Psoas muscle (tissue), 8 donors: ENCODE data around the gene STK17A. TPM values are rescaled to one million over a fixed set of nuclear protein-coding genes. Genes with fewer than 3 reads are reported as not detected.

Experiments used
- ATAC-seq, 4 donors: fragments of 200-7000 bp; cut with Tn5 transposase; one replicate each; pipeline ENCODE4 v1.9.1; 2020; ENCODE audit warnings: moderate library complexity in 3 of 4, mild to moderate bottlenecking in 2 of 4
- DNase-seq, 2 donors: peaks; one replicate each; pipeline ENCODE4 v3.0.0-alpha.2; 2020
- H3K27ac ChIP-seq: fragments of 200-600 bp; one replicate; pipeline ENCODE4 v1.8.0; 2022
- H3K27me3 ChIP-seq, 3 donors: fragments of 200-600 bp in 1 of 3; one replicate each; pipeline versions ENCODE4 v1.6.1 to v1.8.0; 2013 to 2022; ENCODE audit warnings: low read length in 2 of 3, mild to moderate bottlenecking in 2 of 3, moderate library complexity in 1 of 3; ENCODE audit not compliant: insufficient read depth in 3 of 3
- H3K36me3 ChIP-seq, 2 donors: fragments of 200-600 bp in 1 of 2; one replicate each; pipeline versions ENCODE4 v1.6.1 to v1.8.0; 2013 to 2022; ENCODE audit warnings: low read depth in 1 of 2, mild to moderate bottlenecking in 1 of 2, moderate library complexity in 1 of 2; ENCODE audit not compliant: insufficient read depth in 1 of 2
- H3K4me1 ChIP-seq: fragments of 200-600 bp; one replicate; pipeline ENCODE4 v1.8.0; 2022
- H3K4me3 ChIP-seq: fragments of 200-600 bp; one replicate; pipeline ENCODE4 v1.8.0; 2022; ENCODE audit warnings: mild to moderate bottlenecking
- H3K9me3 ChIP-seq: fragments of 200-600 bp; one replicate; pipeline ENCODE4 v1.8.0; 2022
- whole genome bisulfite sequencing, 3 donors: extraction: QIAGEN DNeasy Blood & Tissue Kit; methylation state at CpG; one replicate each; pipeline versions ENCODE4 v1.1.6 to v1.1.7; 2013; 5-methylcytosine and 5-hydroxymethylcytosine counted together
- intact Hi-C, 2 donors: fragments of 100-400 bp; cut with DNase I; formaldehyde crosslinking; loops; one replicate each; pipeline versions ENCODE4 v1.11.0 to v1.14.2; 2022
- polyA plus RNA-seq, 3 donors: library from polyadenylated mRNA; stranded (reverse); fragments of 200-250 nt; gene quantifications; one replicate each; pipeline ENCODE4 v1.2.3, GENCODE V29; 2013
- total RNA-seq, 4 donors: library from RNA; stranded (reverse); fragmentation: NEBNext Ultra II Directional in 2 of 4; extraction: Animal tissue kit (Norgen Biotek cat#: 25700) in 2 of 4; gene quantifications; one replicate each; pipeline versions ENCODE4 v1.2.1 to v1.2.4, GENCODE V29; 2021 to 2023
- TF ChIP-seq, protein P1 (sequence below): fragments of 200-600 bp; IDR thresholded peaks from one replicate; pipeline ENCODE4 v1.8.0; 2022; ENCODE audit warnings: antibody characterized with exemption
- donor health status: healthy with polysubstance abuse.
- donor health status: DM: no; HTN: no; CAD: no; lungs with moderate emphysema.
- donor health status: Bipolar disorder and iron deficiency.
- donor health status: healthy.
- donor health status: DM: yes; HTN: yes; CAD: no.
- donor health status: DM: no; HTN: no; CAD: no.
- donor health status: DM: no; HTN: no; CAD: no.
- donor health status: DM: yes; HTN: yes; CAD: no.

The STK17A gene
- total and polyA plus RNA-seq, 7 donors: 16.5 to 47.5 (median 21.4) TPM

DNA sequence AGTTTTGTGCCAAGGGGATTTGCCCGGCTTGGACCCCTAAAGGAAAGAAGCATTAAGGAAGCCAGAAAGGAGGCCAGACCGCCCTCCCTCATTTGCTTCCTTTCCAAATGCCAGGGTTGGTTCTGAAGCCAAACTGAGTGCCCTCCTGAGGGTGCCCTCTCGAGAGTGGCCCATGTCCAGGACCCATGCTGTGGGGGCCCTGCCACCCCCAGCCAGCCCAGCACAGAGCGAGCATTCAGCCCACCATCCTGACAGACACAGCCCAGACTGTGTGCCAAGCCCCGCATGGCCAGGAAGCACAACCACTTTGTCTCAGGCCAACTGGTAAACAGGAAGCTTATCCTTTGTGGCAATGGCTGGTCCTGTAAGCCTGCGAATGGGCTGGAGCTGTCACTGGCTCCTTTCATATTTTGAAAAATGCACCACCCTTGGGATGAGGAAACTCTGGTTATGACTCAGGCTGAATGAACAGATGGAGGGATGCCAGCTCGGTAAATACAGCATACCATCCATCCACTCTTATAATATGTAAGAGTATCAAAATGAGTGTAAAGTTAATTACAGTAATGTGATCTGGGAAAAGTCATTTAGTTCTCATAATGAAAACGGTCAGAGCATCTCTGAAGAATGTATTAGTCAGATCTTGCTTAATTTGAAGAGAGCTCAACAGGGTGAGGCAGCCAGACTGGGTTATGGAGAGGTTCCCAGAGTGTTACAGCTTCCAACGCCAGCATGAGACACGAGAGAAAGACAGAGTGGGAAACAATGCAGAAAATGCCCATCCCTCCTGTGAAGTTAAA lies 65.0 kb downstream of the STK17A start:
- WGBS, 3 donors: 27 to 30% (median 28%) methylated on average over 10 of the region's 10 CpGs
- peaks cover 57% of the 10 kb centered on the region for H3K4me1 ChIP-seq
- H3K4me3 ChIP-seq: no peak overlapping the region
- intact Hi-C loops: loop anchor here (5.0 kb wide), 2 partner anchors 49 to 66 kb away; partner anchors contain the start of gene STK17A (in 1 of the 2)
- H3K9me3 ChIP-seq: no peaks in the 10 kb centered on the region
- ATAC-seq: peak; percentile 85 to 91 (median 90)
- TF ChIP-seq, protein P1, sequence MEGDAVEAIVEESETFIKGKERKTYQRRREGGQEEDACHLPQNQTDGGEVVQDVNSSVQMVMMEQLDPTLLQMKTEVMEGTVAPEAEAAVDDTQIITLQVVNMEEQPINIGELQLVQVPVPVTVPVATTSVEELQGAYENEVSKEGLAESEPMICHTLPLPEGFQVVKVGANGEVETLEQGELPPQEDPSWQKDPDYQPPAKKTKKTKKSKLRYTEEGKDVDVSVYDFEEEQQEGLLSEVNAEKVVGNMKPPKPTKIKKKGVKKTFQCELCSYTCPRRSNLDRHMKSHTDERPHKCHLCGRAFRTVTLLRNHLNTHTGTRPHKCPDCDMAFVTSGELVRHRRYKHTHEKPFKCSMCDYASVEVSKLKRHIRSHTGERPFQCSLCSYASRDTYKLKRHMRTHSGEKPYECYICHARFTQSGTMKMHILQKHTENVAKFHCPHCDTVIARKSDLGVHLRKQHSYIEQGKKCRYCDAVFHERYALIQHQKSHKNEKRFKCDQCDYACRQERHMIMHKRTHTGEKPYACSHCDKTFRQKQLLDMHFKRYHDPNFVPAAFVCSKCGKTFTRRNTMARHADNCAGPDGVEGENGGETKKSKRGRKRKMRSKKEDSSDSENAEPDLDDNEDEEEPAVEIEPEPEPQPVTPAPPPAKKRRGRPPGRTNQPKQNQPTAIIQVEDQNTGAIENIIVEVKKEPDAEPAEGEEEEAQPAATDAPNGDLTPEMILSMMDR: no peak
- H3K27ac ChIP-seq: peak overlapping the region; percentile 91
- peak; percentile 73 to 85 for DNase-seq
- peaks cover 0 to 20% of the 10 kb centered on the region in 2 donors for H3K36me3 ChIP-seq
- H3K27me3 ChIP-seq: no peaks in the 10 kb centered on the region

DNA sequence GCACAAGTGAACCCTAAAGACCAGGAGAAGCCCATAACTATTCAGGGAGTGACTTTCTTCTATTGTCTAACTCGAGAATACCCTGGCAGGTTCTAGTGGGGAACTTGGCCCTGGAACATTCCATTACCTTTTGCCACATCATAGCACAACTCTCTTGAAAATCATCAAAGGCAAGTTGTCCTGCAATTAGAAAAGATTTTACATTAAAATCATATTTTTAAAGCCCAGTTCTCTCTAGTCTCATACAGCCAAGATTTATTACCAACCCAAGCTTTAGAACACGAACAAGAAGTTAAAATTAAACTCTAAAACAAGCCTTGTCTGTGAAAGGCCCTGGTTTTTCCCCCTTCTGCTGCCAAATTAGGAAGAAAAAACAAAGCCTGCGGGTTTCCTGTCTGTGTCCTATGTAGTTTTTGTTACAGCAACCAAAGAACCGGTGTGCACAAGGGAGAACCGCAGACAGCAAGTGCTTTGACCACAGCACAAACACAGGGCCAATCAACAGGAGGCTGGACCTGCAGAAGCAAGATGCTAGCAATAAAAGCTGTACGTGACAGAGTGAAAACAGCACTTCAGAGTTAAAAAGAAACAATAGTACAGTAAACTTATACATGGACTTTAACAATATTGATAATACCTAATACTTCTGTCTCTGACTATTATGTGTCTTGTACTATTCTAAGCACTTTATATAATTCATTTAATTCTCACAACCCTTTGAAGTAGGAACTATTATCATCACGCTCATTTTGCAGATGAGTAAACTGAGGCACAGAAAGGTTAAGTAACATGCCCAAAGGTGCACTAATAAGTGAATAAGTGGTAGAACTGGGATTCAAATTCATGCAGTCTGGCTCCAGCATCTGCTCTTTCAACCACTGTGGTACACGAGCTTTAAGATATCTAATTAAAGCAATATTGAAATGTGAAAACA lies 65.8 kb downstream of the STK17A start:
- no peaks in the 10 kb centered on the region for H3K27me3 ChIP-seq
- DNase-seq (no peak), ATAC-seq (peak in 1 of 4 donors; percentile 1)
- no peaks in the 10 kb centered on the region for H3K9me3 ChIP-seq
- TF ChIP-seq, protein P1: no peak
- no peak overlapping the region for H3K4me3 ChIP-seq
- intact Hi-C loops: loop anchor here (5.0 kb wide), 2 partner anchors 49 to 66 kb away; partner anchors contain the start of gene STK17A (in 1 of the 2)
- H3K27ac ChIP-seq: peak overlapping the region; percentile 91
- WGBS, 3 donors: 37 to 43% (median 43%) methylated on average over 8 of the region's 8 CpGs
- H3K4me1 ChIP-seq: peaks cover 54% of the 10 kb centered on the region
- H3K36me3 ChIP-seq: peaks cover 0 to 11% of the 10 kb centered on the region in 2 donors

DNA sequence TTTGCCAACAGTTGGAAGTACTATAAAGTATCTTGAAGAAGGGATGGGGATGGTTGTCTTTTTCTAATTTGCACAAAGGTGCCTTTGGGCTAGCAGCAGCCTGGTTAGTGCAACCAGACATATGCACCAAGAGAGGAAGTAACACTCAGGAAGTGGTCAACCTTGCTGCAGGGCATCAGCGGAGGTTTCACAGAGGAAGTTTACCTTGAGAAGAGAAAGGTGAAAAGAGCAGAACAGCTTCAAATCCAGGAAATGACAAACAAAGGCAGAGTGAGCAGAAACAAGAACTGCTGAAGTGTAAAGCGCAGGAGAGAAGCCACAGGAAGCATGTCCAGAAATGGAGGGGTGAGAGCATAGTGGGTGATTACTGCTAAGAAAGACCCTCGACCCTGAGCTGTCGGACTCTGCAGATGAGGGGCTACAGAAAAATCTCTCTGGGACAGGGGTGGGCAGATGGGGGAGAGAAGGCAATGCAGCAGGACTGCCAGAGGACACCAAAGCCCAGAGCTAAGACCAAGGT lies 66.9 kb downstream of the STK17A start:
- H3K27ac ChIP-seq: peak overlapping the region; percentile 55
- no peaks in the 10 kb centered on the region for H3K9me3 ChIP-seq
- 49 to 81% (median 74%) methylated on average over 4 of the region's 4 CpGs for whole genome bisulfite sequencing, 3 donors
- ATAC-seq (no peak), DNase-seq (no peak)
- TF ChIP-seq, protein P1: no peak
- H3K27me3 ChIP-seq: no peaks in the 10 kb centered on the region
- H3K4me3 ChIP-seq: no peak overlapping the region
- intact Hi-C loops: loop anchor here (5.0 kb wide), 2 partner anchors 47 to 68 kb away; partner anchors contain the start of gene STK17A (in 1 of the 2)
- H3K4me1 ChIP-seq: peaks cover 54% of the 10 kb centered on the region
- H3K36me3 ChIP-seq: peaks cover 0 to 4% of the 10 kb centered on the region in 2 donors

DNA sequence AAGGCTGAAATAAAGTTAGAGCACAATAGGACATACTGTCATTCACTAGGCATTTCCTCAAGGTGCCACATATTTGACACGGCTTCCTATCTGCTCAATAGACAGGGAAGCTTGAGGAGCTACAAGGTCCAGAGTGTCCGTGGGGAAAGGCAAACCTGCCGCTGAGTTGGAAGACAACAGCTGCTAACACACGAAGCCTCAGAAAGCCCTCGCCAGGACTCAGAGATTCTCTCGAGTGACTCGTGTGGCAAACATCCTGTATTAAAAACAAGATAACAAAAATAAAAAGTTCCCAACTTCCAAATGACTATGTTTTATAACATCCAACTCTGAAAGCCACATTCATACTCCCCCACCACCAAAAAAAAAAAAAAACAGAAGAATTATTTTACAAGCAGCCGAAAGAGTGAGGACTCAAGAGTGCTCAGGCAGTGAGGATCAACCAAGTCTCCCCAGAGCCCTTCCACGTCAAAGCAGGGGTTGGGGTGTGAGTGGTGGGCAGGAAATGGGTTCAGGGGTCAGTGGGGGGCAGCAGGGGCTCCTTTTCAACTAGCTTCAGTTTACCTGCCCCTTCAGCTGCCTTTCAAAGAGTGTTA lies 67.6 kb downstream of the STK17A start:
- H3K27me3 ChIP-seq: no peaks in the 10 kb centered on the region
- DNase-seq (no peak), ATAC-seq (no peak)
- H3K4me3 ChIP-seq: no peak overlapping the region
- no peaks in the 10 kb centered on the region for H3K9me3 ChIP-seq
- intact Hi-C loops: no loop called here
- peaks cover 0 to 4% of the 10 kb centered on the region in 2 donors for H3K36me3 ChIP-seq
- H3K27ac ChIP-seq: peak overlapping the region; percentile 55
- TF ChIP-seq, protein P1: no peak
- WGBS, 3 donors: 21 to 29% (median 28%) methylated on average over 9 of the region's 9 CpGs
- H3K4me1 ChIP-seq: peaks cover 54% of the 10 kb centered on the region
